Stimulated activated naive B cell treated with anti-CD40 and anti-IgM and Interleukin-4, amounts not matched to agents 10 μg/mL and 1 μg/mL and 100 μg/mL, for 72 hours (primary cell): ENCODE measurements around the gene IGSF21.

Experiments used
- ATAC-seq, 2 donors: fragments of 150-1000 bp; cut with Tn5 transposase; replicated peaks; 2 replicates each; pipeline ENCODE4 v1.10.0; 2021; ENCODE audit warnings: moderate library complexity in 1 of 2
- DNase-seq: peaks from one replicate; pipeline ENCODE4 v3.0.0; 2021
- H3K27ac Mint-ChIP-seq: one replicate; pipeline ENCODE4 v1.8.0; 2022; ENCODE audit warnings: mild to moderate bottlenecking, mixed read lengths
- H3K27me3 Mint-ChIP-seq, 2 donors: one replicate each; pipeline ENCODE4 v1.8.0; 2022; ENCODE audit warnings: mixed read lengths in 2 of 2
- H3K36me3 Mint-ChIP-seq, 2 donors: one replicate each; pipeline ENCODE4 v1.8.0; 2022; ENCODE audit warnings: mixed read lengths in 2 of 2, mild to moderate bottlenecking in 1 of 2
- H3K4me1 Mint-ChIP-seq, 2 donors: one replicate each; pipeline ENCODE4 v1.8.0; 2022; ENCODE audit warnings: mixed read lengths in 2 of 2, mild to moderate bottlenecking in 1 of 2
- H3K4me3 Mint-ChIP-seq, 2 donors: one replicate each; pipeline ENCODE4 v1.8.0; 2022; ENCODE audit warnings: mild to moderate bottlenecking in 2 of 2, mixed read lengths in 2 of 2, moderate library complexity in 1 of 2
- H3K9me3 Mint-ChIP-seq, 2 donors: one replicate each; pipeline ENCODE4 v1.8.0; 2022; ENCODE audit warnings: mixed read lengths in 2 of 2, mild to moderate bottlenecking in 1 of 2

Gene IGSF21

DNA sequence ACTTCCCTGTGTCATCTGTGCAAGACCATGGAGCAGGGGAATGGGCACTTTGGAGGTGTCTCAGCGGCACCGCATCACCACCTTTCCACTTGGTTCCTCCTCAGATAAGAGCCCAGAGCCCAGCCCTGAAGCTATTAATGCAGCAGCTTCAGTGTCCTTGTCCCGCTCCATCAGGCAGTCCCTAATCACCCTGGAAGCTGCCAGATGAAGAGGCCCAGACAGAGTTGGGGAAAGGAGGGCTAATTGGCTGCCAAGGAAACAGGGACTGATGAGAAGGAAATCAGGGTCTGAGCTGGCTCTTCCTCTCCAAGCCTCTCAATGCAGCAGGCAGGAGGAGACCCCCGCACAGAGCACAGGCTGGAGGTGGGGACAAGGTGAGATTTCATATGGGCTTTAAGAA lies 290.0 kb downstream of the IGSF21 start:
- H3K36me3 Mint-ChIP-seq, result no peaks in the 10 kb centered on the region
- DNase-seq (no peak), ATAC-seq (no peak)
- no peaks in the 10 kb centered on the region for H3K9me3 Mint-ChIP-seq
- H3K4me1 Mint-ChIP-seq, result no peaks in the 10 kb centered on the region
- peaks cover 20 to 35% of the 10 kb centered on the region in 2 donors for H3K27me3 Mint-ChIP-seq
- H3K4me3 Mint-ChIP-seq, result no peak overlapping the region
- no peak overlapping the region for H3K27ac Mint-ChIP-seq

DNA sequence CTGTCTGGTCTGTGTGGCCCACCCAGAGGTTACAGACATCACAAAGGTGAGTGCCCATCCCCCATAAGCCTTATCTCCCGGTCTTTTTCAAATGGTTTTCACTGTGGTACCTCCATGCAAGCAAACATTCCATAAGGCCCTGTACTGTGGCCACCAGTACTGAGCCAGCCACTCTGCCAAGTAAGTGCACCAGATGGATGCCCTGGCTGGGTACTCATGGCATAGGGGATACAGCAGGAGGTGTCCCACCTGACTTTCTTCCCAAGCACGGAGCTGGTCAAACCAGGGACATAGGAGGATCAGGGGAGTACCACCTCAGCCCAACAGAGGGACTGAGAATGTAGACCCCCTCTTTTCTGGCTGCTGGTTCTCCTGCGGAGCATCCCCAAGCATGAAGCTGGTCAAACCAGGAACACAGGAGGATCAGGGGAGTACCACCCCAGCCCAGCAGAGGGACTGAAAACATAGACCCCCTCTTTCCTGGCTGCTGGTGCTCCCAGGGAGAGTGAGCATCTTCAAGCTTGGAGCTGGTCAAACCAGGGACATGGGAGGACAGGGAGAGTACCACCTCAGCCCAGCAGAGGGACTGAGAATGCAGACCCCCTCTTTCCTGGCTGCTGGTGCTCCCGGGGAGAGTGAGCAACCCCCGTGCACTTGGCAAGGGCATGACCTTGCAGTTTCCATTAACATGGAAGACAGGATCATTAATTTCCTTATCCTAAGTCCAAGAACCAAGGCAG lies 291.4 kb downstream of the IGSF21 start:
- no peak for DNase-seq
- Mint-ChIP-seq H3K36me3 (no peaks in the 10 kb centered on the region), H3K9me3 (no peaks in the 10 kb centered on the region), H3K27ac (no peak overlapping the region), H3K4me1 (no peaks in the 10 kb centered on the region), H3K27me3 (peaks cover 17 to 35% of the 10 kb centered on the region in 2 donors), H3K4me3 (no peak overlapping the region)
- ATAC-seq, result no peak

DNA sequence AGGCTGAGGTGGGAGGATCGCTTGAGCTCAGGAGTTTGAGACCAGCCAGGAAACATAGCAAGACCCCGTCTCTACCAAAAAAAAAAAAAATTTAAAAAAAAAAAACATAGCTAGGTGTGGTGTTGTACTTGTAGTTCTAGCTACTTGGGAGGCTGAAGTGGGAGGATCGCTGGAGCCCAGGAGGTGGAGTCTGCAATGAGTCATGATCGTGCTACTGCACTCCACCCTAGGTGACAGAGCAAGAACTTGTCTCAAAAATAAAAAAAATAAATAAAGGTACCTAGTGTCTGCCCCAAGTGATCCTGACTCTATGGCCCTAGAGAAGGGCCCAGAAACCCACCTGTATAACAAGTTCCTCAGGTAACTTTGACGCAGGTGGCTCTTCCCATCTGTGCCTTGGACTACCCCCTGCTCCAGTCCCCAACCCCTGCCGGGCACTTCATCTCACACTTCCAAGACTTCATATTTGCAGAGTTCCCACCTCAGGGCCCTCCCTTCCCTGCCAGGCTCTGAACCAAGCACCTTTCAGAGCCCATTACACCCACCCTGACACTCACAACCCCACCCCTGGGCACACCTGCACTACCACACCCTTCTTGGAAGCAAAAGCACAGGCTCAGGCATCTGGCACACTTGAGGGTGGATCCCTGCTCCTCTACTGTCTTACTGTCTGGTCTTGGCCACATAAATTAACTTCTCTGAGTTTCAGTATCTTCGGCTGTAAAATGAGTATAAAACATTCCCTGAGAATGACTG lies 292.9 kb downstream of the IGSF21 start:
- Mint-ChIP-seq H3K4me1 (no peaks in the 10 kb centered on the region), H3K27me3 (peaks cover 16 to 40% of the 10 kb centered on the region in 2 donors), H3K9me3 (peaks cover 0 to 2% of the 10 kb centered on the region in 2 donors), H3K36me3 (no peaks in the 10 kb centered on the region), H3K27ac (no peak overlapping the region), H3K4me3 (no peak overlapping the region)
- ATAC-seq (no peak), DNase-seq (no peak)

DNA sequence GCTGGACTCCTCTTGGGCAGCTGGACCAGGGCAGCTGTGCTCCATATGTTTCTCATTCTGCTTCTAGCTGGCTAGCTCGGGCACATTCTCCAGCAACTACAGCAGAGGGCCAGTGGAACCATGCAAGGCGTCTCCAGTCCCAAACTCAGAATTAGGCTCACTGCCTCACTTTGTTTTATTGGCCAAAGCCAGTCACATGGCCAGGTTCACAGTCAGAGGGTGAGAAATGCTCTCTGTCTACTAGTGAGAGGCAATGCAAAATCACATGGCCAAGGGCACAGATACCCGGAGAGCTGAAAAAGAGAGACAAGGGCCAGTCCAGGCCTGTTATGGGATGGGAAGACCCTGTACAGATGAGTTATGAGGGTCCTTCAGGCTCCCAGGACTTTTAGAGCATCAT lies 294.3 kb downstream of the IGSF21 start:
- H3K4me1 Mint-ChIP-seq, result no peaks in the 10 kb centered on the region
- peaks cover 0 to 2% of the 10 kb centered on the region in 2 donors for H3K9me3 Mint-ChIP-seq
- no peaks in the 10 kb centered on the region for H3K36me3 Mint-ChIP-seq
- H3K27ac Mint-ChIP-seq, result no peak overlapping the region
- peaks cover 14 to 29% of the 10 kb centered on the region in 2 donors for H3K27me3 Mint-ChIP-seq
- no peak for ATAC-seq
- H3K4me3 Mint-ChIP-seq, result no peak overlapping the region
- no peak for DNase-seq

DNA sequence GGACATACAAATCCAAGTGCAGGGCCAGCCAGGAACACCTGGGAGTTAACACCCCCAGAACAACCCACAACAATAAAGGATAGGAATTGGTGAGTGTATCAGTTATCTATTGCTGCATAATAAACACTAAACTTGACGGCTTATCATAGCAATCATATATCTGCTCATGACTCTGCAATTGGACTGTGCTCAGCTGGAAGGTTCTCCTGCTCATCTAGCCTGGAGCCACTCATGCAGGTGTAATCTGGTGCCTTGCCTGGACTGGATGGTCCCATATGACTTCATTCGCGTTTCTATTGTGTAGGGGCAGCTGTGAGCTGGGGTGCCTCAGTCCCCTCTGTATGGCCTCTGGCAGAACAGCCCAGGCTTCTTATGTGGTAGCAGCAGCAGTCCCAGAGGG lies 296.9 kb downstream of the IGSF21 start:
- no peaks in the 10 kb centered on the region for H3K36me3 Mint-ChIP-seq
- H3K9me3 Mint-ChIP-seq, result peaks cover 0 to 2% of the 10 kb centered on the region in 2 donors
- no peak for ATAC-seq
- H3K27me3 Mint-ChIP-seq, result peaks cover 4 to 14% of the 10 kb centered on the region in 2 donors
- no peak overlapping the region for H3K4me3 Mint-ChIP-seq
- no peaks in the 10 kb centered on the region for H3K4me1 Mint-ChIP-seq
- DNase-seq, result no peak
- no peak overlapping the region for H3K27ac Mint-ChIP-seq

GRCh38 chr1:18407166-18408045 lies 299.8 kb downstream of the IGSF21 start:
- Mint-ChIP-seq H3K9me3 (peaks cover 11 to 13% of the 10 kb centered on the region in 2 donors), H3K4me3 (no peak overlapping the region)

GRCh38 chr1:18408656-18409370 lies 301.2 kb downstream of the IGSF21 start:
- no peak overlapping the region for H3K4me3 Mint-ChIP-seq
- ATAC-seq, result no peak
- peaks cover 17 to 18% of the 10 kb centered on the region in 2 donors for H3K9me3 Mint-ChIP-seq

More at GRCh38 chr1:18407166-18408045, 299.8 kb downstream of the IGSF21 start:
- Mint-ChIP-seq H3K36me3 (no peaks in the 10 kb centered on the region), H3K4me1 (no peaks in the 10 kb centered on the region), H3K27me3 (peaks cover 4 to 10% of the 10 kb centered on the region in 2 donors), H3K27ac (no peak overlapping the region)
- DNase-seq (no peak), ATAC-seq (no peak)

GRCh38 chr1:18409609-18410237 lies 302.1 kb downstream of the IGSF21 start:
- no peak overlapping the region for H3K27ac Mint-ChIP-seq
- peaks cover 6 to 11% of the 10 kb centered on the region in 2 donors for H3K27me3 Mint-ChIP-seq
- H3K9me3 Mint-ChIP-seq, result peaks cover 18 to 21% of the 10 kb centered on the region in 2 donors
- H3K4me1 Mint-ChIP-seq, result no peaks in the 10 kb centered on the region
- ATAC-seq (no peak), DNase-seq (no peak)
- no peaks in the 10 kb centered on the region for H3K36me3 Mint-ChIP-seq
- H3K4me3 Mint-ChIP-seq, result no peak overlapping the region

More at GRCh38 chr1:18408656-18409370, 301.2 kb downstream of the IGSF21 start:
- H3K36me3 Mint-ChIP-seq, result no peaks in the 10 kb centered on the region
- peaks cover 4 to 10% of the 10 kb centered on the region in 2 donors for H3K27me3 Mint-ChIP-seq
- DNase-seq, result no peak
- H3K4me1 Mint-ChIP-seq, result no peaks in the 10 kb centered on the region
- H3K27ac Mint-ChIP-seq, result no peak overlapping the region

DNA sequence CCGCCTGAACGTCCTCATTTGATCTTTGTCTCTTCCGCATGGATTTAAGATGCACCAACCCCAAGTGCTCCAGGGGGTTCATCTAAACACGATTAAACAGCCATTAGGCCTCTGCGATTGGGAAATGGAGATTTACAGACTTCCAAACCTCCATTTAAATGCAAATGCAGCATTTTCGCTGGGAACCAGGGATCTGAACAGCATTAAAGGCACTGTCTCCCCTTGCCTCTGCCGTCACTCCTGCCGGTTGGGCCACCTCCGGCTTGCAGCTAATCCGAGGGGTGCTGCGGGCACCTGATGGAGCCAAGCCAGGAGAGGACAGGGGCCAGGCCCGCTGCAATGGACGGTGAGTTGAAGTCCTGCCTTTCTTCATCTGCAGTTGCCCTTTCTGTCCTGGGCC lies 302.8 kb downstream of the IGSF21 start:
- peaks cover 5 to 16% of the 10 kb centered on the region in 2 donors for H3K27me3 Mint-ChIP-seq
- H3K36me3 Mint-ChIP-seq, result no peaks in the 10 kb centered on the region
- peaks cover 15 to 21% of the 10 kb centered on the region in 2 donors for H3K9me3 Mint-ChIP-seq
- ATAC-seq, result no peak
- no peak overlapping the region for H3K4me3 Mint-ChIP-seq
- no peak overlapping the region for H3K27ac Mint-ChIP-seq
- DNase-seq, result no peak
- H3K4me1 Mint-ChIP-seq, result no peaks in the 10 kb centered on the region

- no peaks in the 10 kb centered on the region for H3K36me3 Mint-ChIP-seq
- no peaks in the 10 kb centered on the region for H3K4me1 Mint-ChIP-seq
- H3K27ac Mint-ChIP-seq, result no peak overlapping the region
- no peak overlapping the region for H3K4me3 Mint-ChIP-seq
- ATAC-seq (no peak), DNase-seq (no peak)
- H3K9me3 Mint-ChIP-seq, result peaks cover 15 to 21% of the 10 kb centered on the region in 2 donors
- peaks cover 5 to 12% of the 10 kb centered on the region in 2 donors for H3K27me3 Mint-ChIP-seq
Measured at GRCh38 chr1:18411321-18411720, 303.7 kb downstream of the IGSF21 start.

- no peaks in the 10 kb centered on the region for H3K36me3 Mint-ChIP-seq
- H3K9me3 Mint-ChIP-seq, result peaks cover 15 to 21% of the 10 kb centered on the region in 2 donors
- DNase-seq, result no peak
- H3K4me3 Mint-ChIP-seq, result no peak overlapping the region
- ATAC-seq, result no peak
- no peak overlapping the region for H3K27ac Mint-ChIP-seq
- no peaks in the 10 kb centered on the region for H3K4me1 Mint-ChIP-seq
- H3K27me3 Mint-ChIP-seq, result peaks cover 5 to 12% of the 10 kb centered on the region in 2 donors
Measured at GRCh38 chr1:18411820-18412641, 304.4 kb downstream of the IGSF21 start.

GRCh38 chr1:18412882-18413353 lies 305.3 kb downstream of the IGSF21 start:
- H3K27ac Mint-ChIP-seq, result no peak overlapping the region
- H3K4me3 Mint-ChIP-seq, result no peak overlapping the region
- ATAC-seq, result no peak

More at GRCh38 chr1:18412882-18413353, 305.3 kb downstream of the IGSF21 start:
- peaks cover 5 to 12% of the 10 kb centered on the region in 2 donors for H3K27me3 Mint-ChIP-seq
- no peaks in the 10 kb centered on the region for H3K36me3 Mint-ChIP-seq
- H3K9me3 Mint-ChIP-seq, result peaks cover 15 to 21% of the 10 kb centered on the region in 2 donors
- no peaks in the 10 kb centered on the region for H3K4me1 Mint-ChIP-seq
- no peak for DNase-seq
